ENCODE data around the gene NACC1.

NACC1 gene

GRCh38 chr19:13087795-13088537 is 30.1 kb upstream of the NACC1 start:
- DNase-seq (ENCODE audit: low read depth): no peak

GRCh38 chr19:13089139-13089856 is 28.8 kb upstream of the NACC1 start:
- no peak for DNase-seq (ENCODE audit: low read depth)

- no peak for DNase-seq (ENCODE audit: low read depth)
Observed at GRCh38 chr19:13089857-13090507, 28.1 kb upstream of the NACC1 start.

- DNase-seq (ENCODE audit: low read depth): no peak
Observed at GRCh38 chr19:13090511-13091231, 27.4 kb upstream of the NACC1 start.

GRCh38 chr19:13091400-13092157 is 26.5 kb upstream of the NACC1 start:
- no peak for DNase-seq (ENCODE audit: low read depth)

- DNase-seq (ENCODE audit: low read depth): no peak
Observed at GRCh38 chr19:13092158-13092543, 25.9 kb upstream of the NACC1 start.

GRCh38 chr19:13092606-13093235 is 25.3 kb upstream of the NACC1 start:
- no peak for DNase-seq (ENCODE audit: low read depth)

- DNase-seq (ENCODE audit: low read depth): no peak
Observed at GRCh38 chr19:13093407-13094105, 24.5 kb upstream of the NACC1 start.

- no peak for DNase-seq (ENCODE audit: low read depth)
Observed at GRCh38 chr19:13094106-13094504, 24.0 kb upstream of the NACC1 start.

- DNase-seq (ENCODE audit: low read depth): no peak
Observed at GRCh38 chr19:13094771-13095392, 23.2 kb upstream of the NACC1 start.

- no peak for DNase-seq (ENCODE audit: low read depth)
Observed at GRCh38 chr19:13095393-13095784, 22.7 kb upstream of the NACC1 start.

- no peak for DNase-seq (ENCODE audit: low read depth)
Observed at GRCh38 chr19:13095934-13096927, 21.8 kb upstream of the NACC1 start.

- no peak for DNase-seq (ENCODE audit: low read depth)
Observed at GRCh38 chr19:13097033-13097462, 21.0 kb upstream of the NACC1 start.

GRCh38 chr19:13097463-13098258 is 20.4 kb upstream of the NACC1 start:
- no peak for DNase-seq (ENCODE audit: low read depth)

GRCh38 chr19:13098277-13099072 is 19.6 kb upstream of the NACC1 start:
- no peak for DNase-seq (ENCODE audit: low read depth)

GRCh38 chr19:13099073-13099999 is 18.7 kb upstream of the NACC1 start:
- no peak for DNase-seq (ENCODE audit: low read depth)

Measured in HS-27A (cell line).